Smooth muscle cell of the coronary artery (primary cell): ENCODE results near the gene SULT2A1. TPM values are rescaled to one million over a fixed set of nuclear protein-coding genes. Genes with fewer than 3 reads are reported as not detected.

Experiments
- total RNA-seq: library from RNA; depleted of rRNA; stranded (reverse); fragments of >200 nt; gene quantifications from 2 replicates; pipeline ENCODE4 v1.2.3, GENCODE V29; 2014; ENCODE audit warnings: low replicate concordance

The SULT2A1 gene
- total RNA-seq: not detected in 2 replicates

GRCh38 chr19:47886010-47886559, at the start of gene SULT2A1:
Gene SULT2A1 (minus strand): TSS chr19:47886315. CDS start chr19:47886257, 58 bp downstream.

GRCh38 chr19:47858646-47859285, 27.3 kb downstream of the SULT2A1 start, which contains the start of gene TPRX2:
Gene TPRX2 (plus strand): TSS chr19:47859235. CDS start chr19:47859247, 12 bp downstream.

GRCh38 chr19:47821460-47822020, 64.6 kb downstream of the SULT2A1 start, which contains the start of gene CRX:
Gene CRX (plus strand): TSS chr19:47821937. CDS start chr19:47834444, 12,507 bp downstream.

Other genes starting within 250 kb of the SULT2A1 start
- gene EHD2, start 172.9 kb downstream of the SULT2A1 start, total RNA-seq: 95.6 and 106 TPM in 2 replicates
- gene NOP53, start 140.8 kb downstream of the SULT2A1 start, total RNA-seq: 50.9 and 70.0 TPM in 2 replicates
- 68.6 and 209 TPM in 2 replicates for gene SELENOW, start 107.6 kb downstream of the SULT2A1 start, total RNA-seq
- gene TPRX1, start 81.8 kb downstream of the SULT2A1 start, total RNA-seq: not detected in 2 replicates
- not detected in 2 replicates for gene CRX, start 64.4 kb downstream of the SULT2A1 start, total RNA-seq
- gene TPRX2, start 27.1 kb downstream of the SULT2A1 start, total RNA-seq: not detected in 2 replicates
- not detected in 2 replicates for gene BSPH1, start 105.9 kb upstream of the SULT2A1 start, total RNA-seq
- gene ELSPBP1, start 108.3 kb upstream of the SULT2A1 start, total RNA-seq: not detected in 2 replicates
- gene CABP5, start 157.8 kb upstream of the SULT2A1 start, total RNA-seq: not detected in 2 replicates
- 2.7 and 11.5 TPM in 2 replicates for gene PLA2G4C, start 224.5 kb upstream of the SULT2A1 start, total RNA-seq